Measurements from ENCODE around the gene ARID5A.

ARID5A gene

GRCh38 chr2:96507957-96508520, 28.5 kb upstream of the ARID5A start:
- DNase-seq: peak in 1 of 2 experiments; percentile 36

GRCh38 chr2:96508521-96509113, 27.9 kb upstream of the ARID5A start:
- DNase-seq: no peak

GRCh38 chr2:96509114-96509846, 27.3 kb upstream of the ARID5A start:
- peak; percentile 68 to 76 for DNase-seq

GRCh38 chr2:96509847-96510230, 26.7 kb upstream of the ARID5A start:
- DNase-seq: no peak

- no peak for DNase-seq
Observed at GRCh38 chr2:96510931-96511595, 25.5 kb upstream of the ARID5A start.

GRCh38 chr2:96511851-96512250, 24.7 kb upstream of the ARID5A start:
- DNase-seq: no peak

GRCh38 chr2:96512341-96512740, 24.2 kb upstream of the ARID5A start:
- DNase-seq: no peak

GRCh38 chr2:96514521-96514920, 22.0 kb upstream of the ARID5A start:
- no peak for DNase-seq

- DNase-seq: no peak
Observed at GRCh38 chr2:96517079-96517478, 19.5 kb upstream of the ARID5A start.

GRCh38 chr2:96520231-96520630, 16.3 kb upstream of the ARID5A start:
- DNase-seq: no peak

GRCh38 chr2:96520697-96521096, 15.9 kb upstream of the ARID5A start:
- DNase-seq: no peak

GRCh38 chr2:96521219-96521618, 15.3 kb upstream of the ARID5A start:
- no peak for DNase-seq

GRCh38 chr2:96522304-96523203, 14.0 kb upstream of the ARID5A start:
- DNase-seq: no peak

- no peak for DNase-seq
Observed at GRCh38 chr2:96523659-96524481, 12.7 kb upstream of the ARID5A start.

GRCh38 chr2:96524482-96525210, 11.9 kb upstream of the ARID5A start:
- no peak for DNase-seq

- no peak for DNase-seq
Observed at GRCh38 chr2:96525211-96525507, 11.4 kb upstream of the ARID5A start.

GRCh38 chr2:96526101-96526591, 10.4 kb upstream of the ARID5A start:
- no peak for DNase-seq

GRCh38 chr2:96526615-96527285, 9.8 kb upstream of the ARID5A start:
- no peak for DNase-seq

- DNase-seq: no peak
Observed at GRCh38 chr2:96527286-96528005, 9.1 kb upstream of the ARID5A start.

Data from SW 1271 (cell line).